HEK293 (cell line): Measurements from ENCODE around the gene SLC9C2.

Experiments used
- HOXC10 ChIP-seq: sonication (generic); formaldehyde crosslinking; IDR thresholded peaks from 2 replicates; pipeline ENCODE4 v1.8.1; 2023; ENCODE audit warnings: mild to moderate bottlenecking, missing genetic modification reagents
- KLF16 ChIP-seq: fragments of 450-650 bp; formaldehyde crosslinking; IDR thresholded peaks from 2 replicates; pipeline ENCODE4 v1.5.1; 2017; ENCODE audit warnings: missing biosample characterization, missing genetic modification characterization
- ZNF341 ChIP-seq: fragments of 450-650 bp; formaldehyde crosslinking; IDR thresholded peaks from 2 replicates; pipeline ENCODE4; 2016; ENCODE audit warnings: low read depth, missing biosample characterization, missing genetic modification characterization

DNA sequence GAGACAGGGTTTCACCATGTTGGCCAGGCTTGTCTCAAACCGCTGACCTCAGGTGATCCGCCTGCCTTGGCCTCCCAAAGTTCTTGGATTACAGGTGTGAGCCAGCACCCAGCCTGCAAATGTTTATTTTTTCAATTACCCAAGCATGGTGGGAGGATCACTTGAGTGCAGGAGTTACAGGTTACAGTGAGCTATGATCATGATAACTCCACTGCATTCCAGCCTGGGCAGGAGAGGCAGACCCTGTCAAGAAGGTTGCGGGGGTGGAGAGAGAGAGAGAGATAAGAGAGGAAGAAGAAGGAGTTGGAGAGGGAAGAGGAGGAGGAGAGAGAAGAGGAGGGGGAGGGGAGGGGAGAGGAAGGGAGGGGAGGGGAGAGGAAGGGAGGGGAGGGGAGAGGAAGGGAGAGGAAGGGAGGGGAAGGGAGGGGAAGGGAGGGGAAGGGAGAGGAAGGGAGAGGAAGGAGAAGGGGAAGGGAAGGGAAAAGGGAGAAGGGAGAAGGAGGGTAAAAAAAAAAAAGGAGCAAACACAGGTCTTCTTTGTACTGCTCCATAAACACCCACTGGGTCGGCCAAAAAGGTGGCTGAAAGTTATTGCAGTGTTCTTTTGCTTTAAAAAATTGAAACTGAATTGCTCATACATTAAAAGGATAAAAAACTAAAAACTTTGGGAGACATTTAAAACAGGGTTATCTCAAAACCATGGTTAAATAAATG, 5.8 kb upstream of the SLC9C2 start:
- no peak for TF ChIP-seq ZNF341
- no peak for TF ChIP-seq HOXC10
- no peak for TF ChIP-seq KLF16
